ENCODE measurements around the gene PRM3. TPM values are rescaled to one million over a fixed set of nuclear protein-coding genes. Genes with fewer than 3 reads are reported as not detected.

Gene PRM3
- total RNA-seq, 1 donor from 2014 or later: not detected

DNA sequence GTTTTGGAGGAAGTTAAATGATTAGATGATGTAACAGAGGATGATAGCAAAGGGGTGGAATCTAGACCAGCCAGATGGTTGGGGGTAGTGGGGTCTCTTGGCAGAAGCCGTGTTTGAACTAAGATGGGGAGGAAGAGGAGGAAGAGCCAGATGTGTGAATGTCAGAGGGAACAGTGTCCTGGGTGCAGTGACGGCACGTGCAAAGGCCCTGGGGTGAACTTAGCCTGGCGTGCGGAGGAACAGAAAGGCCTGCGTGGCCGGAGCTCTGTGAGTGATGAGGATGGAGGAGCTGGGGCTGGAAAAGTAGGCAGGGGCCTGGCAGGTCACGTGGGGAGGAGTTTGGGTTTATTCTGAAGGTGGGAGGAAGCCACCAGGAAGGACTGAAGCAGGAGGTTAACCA is 45.4 kb upstream of the PRM3 start:
- Mint-ChIP-seq H3K27me3 (ENCODE audit: low read depth) (peaks cover 12% of the 10 kb centered on the region), H3K9me3 (no peaks in the 10 kb centered on the region), H3K4me3 (no peak overlapping the region), H3K4me1 (peaks cover 13% of the 10 kb centered on the region), H3K27ac (ENCODE audit: unreplicated experiment) (no peak overlapping the region), H3K36me3 (ENCODE audit: low read depth) (no peaks in the 10 kb centered on the region)
- no peak for DNase-seq (ENCODE audit: low read depth, low spot score)
- TF ChIP-seq CTCF (conservative IDR thresholded peaks at IDR 0.05): no peak

DNA sequence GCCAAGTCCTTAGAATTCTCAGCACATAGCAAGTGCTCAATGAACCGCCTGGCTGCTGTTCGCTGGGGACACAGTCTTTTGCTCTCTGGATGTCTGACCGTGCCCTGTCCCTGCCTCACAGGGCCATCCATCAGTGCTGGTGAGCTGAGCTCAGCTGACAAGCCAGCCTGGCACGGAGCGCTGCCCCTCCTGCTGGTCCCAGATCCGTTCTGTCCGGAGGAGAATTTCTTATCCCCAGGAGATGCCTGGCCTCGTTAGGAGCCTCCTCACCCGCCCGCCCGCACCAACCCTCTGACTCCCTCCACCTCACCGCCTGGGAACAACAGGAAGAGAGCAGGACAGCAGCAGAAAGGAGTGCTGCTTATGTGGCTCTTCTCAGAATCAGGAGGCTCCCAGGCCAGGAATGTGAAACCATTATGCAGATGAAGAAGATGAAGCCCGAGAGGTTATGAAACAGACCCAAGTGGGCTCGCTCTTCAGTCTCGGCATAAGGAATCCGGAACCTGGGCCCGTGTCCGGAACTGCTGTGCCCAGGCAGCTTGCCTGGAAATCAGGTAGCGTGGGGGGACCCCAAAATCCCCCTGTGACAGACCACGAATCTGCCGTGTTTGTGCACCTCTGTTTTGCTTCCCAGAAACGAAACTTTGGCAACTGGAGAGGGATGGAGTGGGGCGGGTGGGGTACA is 43.0 kb upstream of the PRM3 start:
- no peak for TF ChIP-seq CTCF (conservative IDR thresholded peaks at IDR 0.05)
- H3K27me3 Mint-ChIP-seq (ENCODE audit: low read depth): peaks cover 12% of the 10 kb centered on the region
- H3K4me3 Mint-ChIP-seq: peak overlapping the region; percentile 5
- DNase-seq (ENCODE audit: low read depth, low spot score): no peak
- H3K27ac Mint-ChIP-seq (ENCODE audit: unreplicated experiment): peak overlapping the region; percentile 35
- no peaks in the 10 kb centered on the region for H3K36me3 Mint-ChIP-seq (ENCODE audit: low read depth)
- peaks cover 23% of the 10 kb centered on the region for H3K4me1 Mint-ChIP-seq
- no peaks in the 10 kb centered on the region for H3K9me3 Mint-ChIP-seq

DNA sequence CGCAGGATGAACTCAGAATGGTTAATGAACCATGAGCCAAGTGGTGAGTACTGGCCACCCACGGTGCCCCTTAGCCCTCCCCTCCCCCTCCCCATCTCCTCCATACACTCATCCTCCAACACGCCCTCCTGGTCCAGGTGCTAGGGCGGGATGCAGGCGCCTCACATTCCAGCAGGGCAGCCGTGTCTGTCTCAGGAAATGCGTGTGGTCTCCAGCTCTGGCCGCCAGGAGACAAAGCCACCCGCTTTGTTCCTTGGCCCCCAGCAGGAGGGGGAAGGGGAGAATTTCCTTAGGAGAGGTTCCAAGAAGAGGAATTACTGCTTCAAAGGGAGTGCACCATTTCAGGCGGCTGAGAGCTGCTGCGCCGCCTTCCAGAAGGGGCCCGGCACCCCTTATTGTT is 42.1 kb upstream of the PRM3 start:
- no peak overlapping the region for H3K27ac Mint-ChIP-seq (ENCODE audit: unreplicated experiment)
- DNase-seq (ENCODE audit: low read depth, low spot score): peak; percentile 14
- H3K9me3 Mint-ChIP-seq: no peaks in the 10 kb centered on the region
- H3K4me3 Mint-ChIP-seq: no peak overlapping the region
- H3K4me1 Mint-ChIP-seq: peaks cover 23% of the 10 kb centered on the region
- peak; percentile 48 for TF ChIP-seq CTCF (conservative IDR thresholded peaks at IDR 0.05)
- peaks cover 12% of the 10 kb centered on the region for H3K27me3 Mint-ChIP-seq (ENCODE audit: low read depth)
- H3K36me3 Mint-ChIP-seq (ENCODE audit: low read depth): no peaks in the 10 kb centered on the region

- Mint-ChIP-seq H3K4me1 (peaks cover 28% of the 10 kb centered on the region), H3K27ac (ENCODE audit: unreplicated experiment) (no peak overlapping the region), H3K4me3 (no peak overlapping the region), H3K27me3 (ENCODE audit: low read depth) (peaks cover 12% of the 10 kb centered on the region), H3K36me3 (ENCODE audit: low read depth) (no peaks in the 10 kb centered on the region), H3K9me3 (no peaks in the 10 kb centered on the region)
- DNase-seq (ENCODE audit: low read depth, low spot score): no peak
- TF ChIP-seq CTCF (conservative IDR thresholded peaks at IDR 0.05): no peak
These were observed 41.0 kb upstream of the PRM3 start for GRCh38 chr16:11314309-11314894.

DNA sequence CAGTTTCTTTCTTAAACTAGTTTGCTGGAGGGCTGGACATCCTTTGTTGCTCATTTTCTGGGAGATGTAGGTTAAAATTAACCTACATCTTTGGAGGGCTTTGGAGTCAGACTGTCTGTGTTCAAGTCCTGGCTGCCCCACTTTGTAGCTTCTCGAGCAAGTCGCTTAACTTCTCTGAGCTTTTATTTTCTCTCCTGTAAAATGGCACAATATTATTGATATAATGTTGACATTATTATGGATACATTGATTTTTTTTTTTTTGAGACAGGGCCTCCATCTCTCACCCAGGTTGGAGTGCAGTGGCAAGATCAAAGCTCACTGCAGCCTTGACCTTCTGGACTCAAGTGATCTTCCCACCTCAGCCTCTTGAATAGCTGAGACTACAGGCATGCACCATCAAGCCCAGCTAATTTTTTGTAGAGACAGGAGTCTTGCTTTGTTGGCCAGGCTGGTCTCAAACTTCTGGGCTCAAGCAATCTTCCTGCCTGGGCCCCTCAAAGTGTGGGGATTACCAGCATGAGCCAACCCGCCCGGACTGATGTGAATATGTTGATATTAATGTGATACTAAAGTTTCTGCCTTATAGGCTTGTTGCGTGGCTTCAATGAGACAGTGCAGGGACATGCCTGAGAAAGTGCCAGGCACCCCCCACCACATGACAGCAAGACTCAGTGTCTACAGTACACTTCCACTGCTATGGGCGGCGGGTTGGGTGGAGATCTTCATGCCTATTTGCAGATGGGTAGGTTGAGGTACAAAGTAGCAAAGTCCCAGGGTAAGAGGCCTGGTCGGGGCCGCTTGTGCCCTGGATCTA is 40.3 kb upstream of the PRM3 start:
- Mint-ChIP-seq H3K36me3 (ENCODE audit: low read depth) (no peaks in the 10 kb centered on the region), H3K4me3 (no peak overlapping the region), H3K9me3 (no peaks in the 10 kb centered on the region), H3K27ac (ENCODE audit: unreplicated experiment) (no peak overlapping the region), H3K4me1 (peaks cover 28% of the 10 kb centered on the region), H3K27me3 (ENCODE audit: low read depth) (peaks cover 12% of the 10 kb centered on the region)
- DNase-seq (ENCODE audit: low read depth, low spot score): no peak
- no peak for TF ChIP-seq CTCF (conservative IDR thresholded peaks at IDR 0.05)
